HEK293 (cell line): ENCODE results near the gene NPR2.

Experiments used
- CTCF ChIP-seq: fragments of 450-650 bp; formaldehyde crosslinking; IDR thresholded peaks from 2 replicates; pipeline ENCODE4 v1.5.1; 2016; ENCODE audit warnings: missing biosample characterization, missing genetic modification characterization
- ELK4 ChIP-seq: IDR thresholded peaks from 2 replicates; pipeline ENCODE4 v1.6.1; 2011; ENCODE audit warnings: mild to moderate bottlenecking, low read depth, low read length, borderline replicate concordance
- HOXA7 ChIP-seq: sonication (generic); formaldehyde crosslinking; IDR thresholded peaks from 2 replicates; pipeline ENCODE4 v1.8.1; 2022; ENCODE audit warnings: missing genetic modification reagents, borderline replicate concordance
- KLF16 ChIP-seq: fragments of 450-650 bp; formaldehyde crosslinking; IDR thresholded peaks from 2 replicates; pipeline ENCODE4 v1.5.1; 2017; ENCODE audit warnings: missing biosample characterization, missing genetic modification characterization
- REST ChIP-seq: fragments of 450-650 bp; formaldehyde crosslinking; IDR thresholded peaks from 2 replicates; pipeline ENCODE4 v1.5.1; 2016; ENCODE audit warnings: missing biosample characterization, missing genetic modification characterization
- SP3 ChIP-seq: fragments of 450-650 bp; formaldehyde crosslinking; IDR thresholded peaks from 2 replicates; pipeline ENCODE4 v1.5.1; 2016; ENCODE audit warnings: missing biosample characterization, missing genetic modification characterization
- YY1 ChIP-seq: fragments of 450-650 bp; formaldehyde crosslinking; IDR thresholded peaks from 2 replicates; pipeline ENCODE4 v1.5.1; 2018; ENCODE audit warnings: missing biosample characterization, missing genetic modification characterization
- ZBTB10 ChIP-seq: fragments of 450-650 bp; formaldehyde crosslinking; IDR thresholded peaks from 2 replicates; pipeline ENCODE4 v1.5.1; 2016; ENCODE audit warnings: missing biosample characterization, missing genetic modification characterization
- ZBTB17 ChIP-seq: fragments of 450-650 bp; formaldehyde crosslinking; IDR thresholded peaks from 2 replicates; pipeline ENCODE4 v1.5.1; 2016; ENCODE audit warnings: missing biosample characterization, missing genetic modification characterization
- ZNF610 ChIP-seq: fragments of 450-650 bp; formaldehyde crosslinking; IDR thresholded peaks from 2 replicates; pipeline ENCODE4 v1.5.1; 2016; ENCODE audit warnings: missing biosample characterization, missing genetic modification characterization, borderline replicate concordance
- ZNF629 ChIP-seq: fragments of 450-650 bp; formaldehyde crosslinking; IDR thresholded peaks from 2 replicates; pipeline ENCODE4 v1.5.1; 2017; ENCODE audit warnings: missing biosample characterization, missing genetic modification characterization
- ZNF664 ChIP-seq: fragments of 450-650 bp; formaldehyde crosslinking; IDR thresholded peaks from 2 replicates; pipeline ENCODE4 v1.5.1; 2016; ENCODE audit warnings: missing biosample characterization, missing genetic modification characterization
- ZSCAN18 ChIP-seq: fragments of 450-650 bp; formaldehyde crosslinking; IDR thresholded peaks from 2 replicates; pipeline ENCODE4 v1.5.1; 2016; ENCODE audit warnings: missing biosample characterization, missing genetic modification characterization

GRCh38 chr9:35771075-35771433 lies 20.3 kb upstream of the NPR2 start:
- no peak for TF ChIP-seq CTCF
- TF ChIP-seq REST (tag by site-specific recombination): no peak
- no peak for TF ChIP-seq ZSCAN18 (tag by site-specific recombination)
- TF ChIP-seq ZNF610 (tag by site-specific recombination): no peak
- TF ChIP-seq ELK4: no peak
- TF ChIP-seq YY1 (tag by site-specific recombination): no peak
- no peak for TF ChIP-seq ZNF629 (tag by site-specific recombination)
- no peak for TF ChIP-seq ZBTB17 (tag by site-specific recombination)
- TF ChIP-seq HOXA7 (CRISPR knock-in tag): no peak
- no peak for TF ChIP-seq ZNF664 (tag by site-specific recombination)
- TF ChIP-seq KLF16 (tag by site-specific recombination): no peak
- TF ChIP-seq ZBTB10: no peak
- no peak for TF ChIP-seq SP3 (tag by site-specific recombination)
